CD14-positive monocyte (primary cell): ENCODE results near the gene LYRM2. TPM values are rescaled to one million over a fixed set of nuclear protein-coding genes. Genes with fewer than 3 reads are reported as not detected.

Source experiments
- DNase-seq, 3 donors: peaks; one replicate each; pipeline ENCODE4 v3.0.0-alpha.2; 2011 to 2022
- H2AFZ ChIP-seq: 2 replicates; pipeline ENCODE4 v1.6.0; 2012; ENCODE audit warnings: mild to moderate bottlenecking, low read depth, low read length, inconsistent platforms; ENCODE audit not compliant: insufficient read depth, poor library complexity, severe bottlenecking
- H3K27ac ChIP-seq, 2 donors: 1 replicate in 1 of 2; 2 replicates in 1 of 2; pipeline ENCODE4 v1.5.1; 2012 to 2013; ENCODE audit warnings: low read length in 2 of 2, control low read depth in 1 of 2, inconsistent platforms in 1 of 2, low read depth in 1 of 2, mild to moderate bottlenecking in 1 of 2
- H3K27me3 ChIP-seq, 2 donors: one replicate each; pipeline versions ENCODE4 v1.6.0 to v1.6.1; 2011 to 2013; ENCODE audit warnings: low read length in 2 of 2; ENCODE audit not compliant: control insufficient read depth in 2 of 2, insufficient read depth in 2 of 2
- H3K36me3 ChIP-seq, 2 donors: replicated peaks in 1 of 2; 1 replicate in 1 of 2; 2 replicates in 1 of 2; pipeline versions ENCODE4 v1.5.1 to v1.6.1; 2012 to 2013; ENCODE audit warnings: low read length in 2 of 2, control low read depth in 1 of 2, inconsistent platforms in 1 of 2, mild to moderate bottlenecking in 1 of 2; ENCODE audit not compliant: insufficient read depth in 2 of 2, control insufficient read depth in 1 of 2
- H3K4me1 ChIP-seq, 2 donors: 1 replicate in 1 of 2; 2 replicates in 1 of 2; pipeline versions ENCODE4 v1.5.1 to v1.6.1; 2012 to 2013; ENCODE audit warnings: low read length in 2 of 2, control low read depth in 1 of 2, inconsistent platforms in 1 of 2, mild to moderate bottlenecking in 1 of 2, moderate library complexity in 1 of 2; ENCODE audit not compliant: insufficient read depth in 2 of 2, control insufficient read depth in 1 of 2
- H3K4me2 ChIP-seq: replicated peaks from 2 replicates; pipeline ENCODE3; 2012; ENCODE audit warnings: low read length, moderate library complexity, mild to moderate bottlenecking; ENCODE audit not compliant: poor library complexity, severe bottlenecking; ENCODE audit errors: extremely low read depth
- H3K4me3 ChIP-seq, 3 experiments: fragments of 200-600 bp in 1 of 3; sonication (generic) in 1 of 3; replicated peaks in 1 of 3; 1 replicate in 2 of 3; 2 replicates in 1 of 3; pipeline ENCODE4 v1.5.1; 2011 to 2013; ENCODE audit warnings: low read length in 3 of 3, mild to moderate bottlenecking in 3 of 3, control low read depth in 2 of 3, low read depth in 2 of 3, inconsistent platforms in 1 of 3, moderate library complexity in 1 of 3
- H3K79me2 ChIP-seq: 2 replicates; pipeline ENCODE4 v1.6.0; 2012; ENCODE audit warnings: mild to moderate bottlenecking, control low read depth, inconsistent platforms, low read length, moderate library complexity; ENCODE audit not compliant: insufficient read depth
- H3K9ac ChIP-seq: 2 replicates; pipeline ENCODE4 v1.6.0; 2017; ENCODE audit warnings: low read length, mild to moderate bottlenecking; ENCODE audit not compliant: insufficient read depth, poor library complexity, severe bottlenecking
- H3K9me3 ChIP-seq, 2 donors: replicated peaks in 1 of 2; 1 replicate in 1 of 2; 2 replicates in 1 of 2; pipeline versions ENCODE4 v1.5.1 to v1.6.1; 2012 to 2013; ENCODE audit warnings: low read length in 2 of 2, control low read depth in 1 of 2; ENCODE audit not compliant: control insufficient read depth in 1 of 2, insufficient read depth in 1 of 2
- H4K20me1 ChIP-seq: 2 replicates; pipeline ENCODE4 v1.6.0; 2012; ENCODE audit warnings: mild to moderate bottlenecking, low read length, control low read depth, moderate library complexity; ENCODE audit not compliant: insufficient read depth
- H3K27ac Mint-ChIP-seq, 7 donors: one replicate each; pipeline ENCODE4 v1.8.0; 2020; ENCODE audit warnings: mild to moderate bottlenecking in 7 of 7, mixed read lengths in 7 of 7, moderate library complexity in 6 of 7, inconsistent platforms in 2 of 7
- H3K27me3 Mint-ChIP-seq, 3 donors: one replicate each; pipeline ENCODE4 v1.8.0; 2021 to 2022; ENCODE audit warnings: low read depth in 3 of 3, mild to moderate bottlenecking in 3 of 3, mixed read lengths in 3 of 3, moderate library complexity in 3 of 3, inconsistent platforms in 1 of 3
- H3K36me3 Mint-ChIP-seq, 2 donors: one replicate each; pipeline ENCODE4 v1.8.0; 2020; ENCODE audit warnings: mixed read lengths in 2 of 2, inconsistent platforms in 1 of 2, mild to moderate bottlenecking in 1 of 2
- H3K4me1 Mint-ChIP-seq: one replicate; pipeline ENCODE4 v1.8.0; 2020; ENCODE audit warnings: mild to moderate bottlenecking, mixed read lengths
- H3K4me3 Mint-ChIP-seq, 2 donors: one replicate each; pipeline ENCODE4 v1.8.0; 2020; ENCODE audit warnings: mild to moderate bottlenecking in 2 of 2, mixed read lengths in 2 of 2, moderate library complexity in 1 of 2
- H3K9me3 Mint-ChIP-seq, 7 donors: one replicate each; pipeline ENCODE4 v1.8.0; 2020 to 2022; ENCODE audit warnings: mixed read lengths in 7 of 7, mild to moderate bottlenecking in 6 of 7, moderate library complexity in 6 of 7, inconsistent platforms in 2 of 7
- CTCF ChIP-seq: fragments of 200-600 bp; IDR thresholded peaks from one replicate; pipeline ENCODE4 v1.8.0; 2022; ENCODE audit warnings: antibody characterized with exemption, mild to moderate bottlenecking
- WGBS: methylation state at CpG from one replicate; pipeline ENCODE4 v1.1.5; 2013; ENCODE audit warnings: missing lambda C conversion rate; ENCODE audit not compliant: insufficient coverage; 5-methylcytosine and 5-hydroxymethylcytosine counted together
- intact Hi-C, 2 donors: fragments of 100-400 bp; cut with micrococcal nuclease; formaldehyde crosslinking; loops; one replicate each; pipeline versions ENCODE4 v1.15.0 to v1.15.1; 2023
- polyA plus RNA-seq, 3 donors: library from polyadenylated mRNA; depleted of rRNA in 1 of 3; unstranded in 2 of 3; stranded (reverse) in 1 of 3; fragments of 300-500 nt in 2 of 3; fragments of >200 nt in 1 of 3; fragmentation: Illumina TruSeq in 2 of 3; gene quantifications; 1 replicate in 2 of 3; 2 replicates in 1 of 3; pipeline ENCODE4 v1.2.3, GENCODE V29; 2012 to 2021

Gene LYRM2
- polyA plus RNA-seq, 3 donors, result 13.2 to 64.0 (median 58.1) TPM

GRCh38 chr6:89644864-89645263 lies 6.3 kb upstream of the LYRM2 start:
- Mint-ChIP-seq H3K27ac (no peak overlapping the region), H3K27me3 (no peaks in the 10 kb centered on the region), H3K9me3 (peaks cover 0 to 1% (median 0%) of the 10 kb centered on the region in 7 donors), H3K4me1 (no peaks in the 10 kb centered on the region), H3K36me3 (peaks cover 52 to 53% of the 10 kb centered on the region in 2 donors), H3K4me3 (no peak overlapping the region)
- Histone ChIP-seq H3K4me2 (no peak overlapping the region), H3K4me1 (no peaks in the 10 kb centered on the region), H3K9me3 (no peaks in the 10 kb centered on the region), H2AFZ (no peak overlapping the region), H3K9ac (no peak overlapping the region), H4K20me1 (no peaks in the 10 kb centered on the region), H3K79me2 (no peaks in the 10 kb centered on the region), H3K27me3 (no peaks in the 10 kb centered on the region), H3K4me3 (no peak overlapping the region), H3K27ac (no peak overlapping the region), H3K36me3 (peaks cover 51 to 74% of the 10 kb centered on the region in 2 donors)
- intact Hi-C loops, result no loop called here
- no peak for DNase-seq
- TF ChIP-seq CTCF, result no peak
- 100% methylated on average over 1 of the region's 4 CpGs for WGBS

- peaks cover 41 to 63% of the 10 kb centered on the region in 2 donors for H3K36me3 ChIP-seq
- Mint-ChIP-seq H3K27ac (no peak overlapping the region), H3K4me1 (peaks cover 11% of the 10 kb centered on the region), H3K4me3 (no peak overlapping the region), H3K9me3 (peaks cover 0 to 3% (median 0%) of the 10 kb centered on the region in 7 donors), H3K27me3 (no peaks in the 10 kb centered on the region), H3K36me3 (peaks cover 47 to 49% of the 10 kb centered on the region in 2 donors)
- no peaks in the 10 kb centered on the region for H4K20me1 ChIP-seq
- no peak for TF ChIP-seq CTCF
- H3K4me3 ChIP-seq, result no peak overlapping the region
- H3K27me3 ChIP-seq, result no peaks in the 10 kb centered on the region
- no peak overlapping the region for H3K9ac ChIP-seq
- no peak overlapping the region for H3K27ac ChIP-seq
- no peaks in the 10 kb centered on the region for H3K9me3 ChIP-seq
- H3K4me2 ChIP-seq, result no peak overlapping the region
- no peak overlapping the region for H2AFZ ChIP-seq
- DNase-seq, result no peak
- intact Hi-C loops, result no loop called here
- WGBS, result 74% methylated on average over 3 of the region's 3 CpGs
- peaks cover 6 to 9% of the 10 kb centered on the region in 2 donors for H3K4me1 ChIP-seq
- H3K79me2 ChIP-seq, result no peaks in the 10 kb centered on the region
These were observed 4.9 kb upstream of the LYRM2 start for GRCh38 chr6:89643406-89643805.
